Measurements from ENCODE around the gene CASZ1.

The CASZ1 gene

GRCh38 chr1:10773376-10773775 is 23.1 kb downstream of the CASZ1 start:
- DNase-seq: no peak

GRCh38 chr1:10772711-10773110 is 23.7 kb downstream of the CASZ1 start:
- DNase-seq: no peak

GRCh38 chr1:10771789-10772188 is 24.7 kb downstream of the CASZ1 start:
- DNase-seq: no peak

- DNase-seq: no peak
Observed at GRCh38 chr1:10768552-10768951, 27.9 kb downstream of the CASZ1 start.

- no peak for DNase-seq
Observed at GRCh38 chr1:10767282-10767681, 29.2 kb downstream of the CASZ1 start.

GRCh38 chr1:10765734-10766478 is 30.5 kb downstream of the CASZ1 start:
- DNase-seq: no peak

- DNase-seq: no peak
Observed at GRCh38 chr1:10765304-10765703, 31.1 kb downstream of the CASZ1 start.

- no peak for DNase-seq
Observed at GRCh38 chr1:10764296-10764798, 32.1 kb downstream of the CASZ1 start.

GRCh38 chr1:10762875-10763274 is 33.6 kb downstream of the CASZ1 start:
- DNase-seq: no peak

- DNase-seq: no peak
Observed at GRCh38 chr1:10762153-10762523, 34.3 kb downstream of the CASZ1 start.

- no peak for DNase-seq
Observed at GRCh38 chr1:10761503-10762152, 34.8 kb downstream of the CASZ1 start.

GRCh38 chr1:10760566-10761502 is 35.6 kb downstream of the CASZ1 start:
- no peak for DNase-seq

GRCh38 chr1:10759413-10760200 is 36.8 kb downstream of the CASZ1 start:
- no peak for DNase-seq

- no peak for DNase-seq
Observed at GRCh38 chr1:10756842-10757241, 39.6 kb downstream of the CASZ1 start.

- DNase-seq: peak; percentile 73
Observed at GRCh38 chr1:10755970-10756521, 40.4 kb downstream of the CASZ1 start.

GRCh38 chr1:10754568-10755329 is 41.7 kb downstream of the CASZ1 start:
- DNase-seq: no peak

GRCh38 chr1:10753299-10753698 is 43.1 kb downstream of the CASZ1 start:
- DNase-seq: no peak

GRCh38 chr1:10751561-10752085 is 44.8 kb downstream of the CASZ1 start:
- no peak for DNase-seq

GRCh38 chr1:10751160-10751559 is 45.3 kb downstream of the CASZ1 start:
- no peak for DNase-seq

GRCh38 chr1:10745886-10746455 is 50.5 kb downstream of the CASZ1 start:
- DNase-seq: no peak

GRCh38 chr1:10745383-10745782 is 51.1 kb downstream of the CASZ1 start:
- no peak for DNase-seq
